Measurements from ENCODE around the gene CHAD. TPM values are rescaled to one million over a fixed set of nuclear protein-coding genes. Genes with fewer than 3 reads are reported as not detected.

Gene CHAD
- total RNA-seq, 1 experiment from 2014 or later: 0.57 TPM

DNA sequence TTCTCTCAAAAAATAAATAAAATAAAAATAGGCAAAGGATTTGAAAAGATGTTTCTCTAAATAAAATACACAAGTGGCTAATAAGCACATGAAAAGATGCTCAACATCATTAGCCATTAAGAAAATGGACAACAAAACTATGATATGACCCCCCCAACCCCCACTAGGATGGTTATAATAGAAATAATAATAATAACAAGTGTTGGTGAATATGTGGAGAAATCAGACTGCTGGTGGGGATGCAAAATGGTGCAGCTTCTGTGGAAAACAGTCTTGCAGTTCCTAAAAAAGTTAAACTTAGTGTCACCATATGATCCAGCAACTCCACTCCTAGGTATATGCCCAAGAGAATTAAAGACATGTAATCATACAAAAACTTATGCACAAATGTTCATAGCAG is 30.6 kb upstream of the CHAD start:
- Histone ChIP-seq H2BK15ac (ENCODE audit: low read depth, low read length) (no peak overlapping the region), H4K5ac (ENCODE audit: insufficient read length, low read depth, low read length) (no peak overlapping the region), H3K14ac (ENCODE audit: insufficient read depth, low read length) (no peak overlapping the region), H4K91ac (ENCODE audit: insufficient read length, low read depth, low read length) (no peak overlapping the region), H4K20me1 (ENCODE audit: control insufficient read depth, insufficient read depth, insufficient read length) (no peaks in the 10 kb centered on the region), H3K9me3 (ENCODE audit: control insufficient read depth, low read depth, low read length) (no peaks in the 10 kb centered on the region), H2AK5ac (ENCODE audit: insufficient read length, low read length) (no peak overlapping the region), H3K23ac (ENCODE audit: insufficient read length, low read depth, low read length) (no peak overlapping the region), H3K4me1 (ENCODE audit: insufficient read depth, low read length) (peaks cover 3% of the 10 kb centered on the region; the same call in 1 of the 2 replicates), H3K9ac (ENCODE audit: extremely low read depth, insufficient read length, low read length) (no peak overlapping the region), H2BK120ac (ENCODE audit: low read depth, low read length, poor library complexity, severe bottlenecking) (no peak overlapping the region), H3K4ac (ENCODE audit: low read depth, low read length) (no peak overlapping the region), H3T11ph (ENCODE audit: low read length) (no peak overlapping the region), H3K18ac (ENCODE audit: insufficient read length, low read depth, low read length) (no peak overlapping the region), H3K4me2 (ENCODE audit: insufficient read depth, insufficient read length, low read length) (no peak overlapping the region), H3K27ac (ENCODE audit: insufficient read length, low read depth, low read length) (no peak overlapping the region), H2AFZ (ENCODE audit: low read length) (no peak overlapping the region), H4K8ac (replicated peaks; ENCODE audit: insufficient read length, low read depth, low read length) (no peak overlapping the region), H2BK12ac (ENCODE audit: insufficient read length, low read depth, low read length) (no peak overlapping the region), H3K56ac (ENCODE audit: insufficient read length, low read depth, low read length) (no peak overlapping the region), H2BK5ac (ENCODE audit: insufficient read length, low read length) (no peak overlapping the region), H3K79me2 (ENCODE audit: insufficient read depth, low read length) (no peaks in the 10 kb centered on the region), H3K79me1 (ENCODE audit: insufficient read depth, low read depth, low read length, poor library complexity, severe bottlenecking) (no peaks in the 10 kb centered on the region), H2BK20ac (ENCODE audit: low read depth, low read length, poor library complexity, severe bottlenecking) (no peak overlapping the region), H3K27me3 (ENCODE audit: insufficient read depth, low read length) (no peaks in the 10 kb centered on the region; the same call in 1 of the 2 replicates), H3K23me2 (ENCODE audit: insufficient read length, low read depth, low read length, poor library complexity, severe bottlenecking) (no peaks in the 10 kb centered on the region)
- Mint-ChIP-seq H3K4me3 (no peak overlapping the region), H3K27ac (no peak overlapping the region), H3K4me1 (peaks cover 8% of the 10 kb centered on the region in 2 experiments), H3K27me3 (ENCODE audit: low read depth) (peaks cover 4% of the 10 kb centered on the region; the same call in 1 of the 2 replicates), H3K36me3 (ENCODE audit: insufficient read depth in 1 of 3, low read depth in 3 of 3) (no peaks in the 10 kb centered on the region), H3K9me3 (no peaks in the 10 kb centered on the region)
- no peak for DNase-seq
- TF ChIP-seq, protein P1, sequence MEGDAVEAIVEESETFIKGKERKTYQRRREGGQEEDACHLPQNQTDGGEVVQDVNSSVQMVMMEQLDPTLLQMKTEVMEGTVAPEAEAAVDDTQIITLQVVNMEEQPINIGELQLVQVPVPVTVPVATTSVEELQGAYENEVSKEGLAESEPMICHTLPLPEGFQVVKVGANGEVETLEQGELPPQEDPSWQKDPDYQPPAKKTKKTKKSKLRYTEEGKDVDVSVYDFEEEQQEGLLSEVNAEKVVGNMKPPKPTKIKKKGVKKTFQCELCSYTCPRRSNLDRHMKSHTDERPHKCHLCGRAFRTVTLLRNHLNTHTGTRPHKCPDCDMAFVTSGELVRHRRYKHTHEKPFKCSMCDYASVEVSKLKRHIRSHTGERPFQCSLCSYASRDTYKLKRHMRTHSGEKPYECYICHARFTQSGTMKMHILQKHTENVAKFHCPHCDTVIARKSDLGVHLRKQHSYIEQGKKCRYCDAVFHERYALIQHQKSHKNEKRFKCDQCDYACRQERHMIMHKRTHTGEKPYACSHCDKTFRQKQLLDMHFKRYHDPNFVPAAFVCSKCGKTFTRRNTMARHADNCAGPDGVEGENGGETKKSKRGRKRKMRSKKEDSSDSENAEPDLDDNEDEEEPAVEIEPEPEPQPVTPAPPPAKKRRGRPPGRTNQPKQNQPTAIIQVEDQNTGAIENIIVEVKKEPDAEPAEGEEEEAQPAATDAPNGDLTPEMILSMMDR (conservative IDR thresholded peaks at IDR 0.05): no peak

All from H9 (cell line).